GM12891 (cell line): ENCODE results near the gene CTDSP2.
"Not testable (repeated sequence)": the region's sequence is repeated elsewhere in the genome, so short reads cannot be mapped to it uniquely, and the experiment has no call there.

Experiments
- DNase-seq: peaks from one replicate; pipeline ENCODE4 v3.0.0; 2011; ENCODE audit warnings: low spot score; ENCODE audit not compliant: insufficient read length
- FAIRE-seq: peaks from 2 replicates; lab custom pipeline; 2011; peaks lifted over from hg19 to GRCh38; lab: Jason Lieb, UNC
- PAX5 ChIP-seq: IDR thresholded peaks from 2 replicates; pipeline ENCODE4 v1.6.1; 2011; ENCODE audit warnings: low read length, moderate library complexity, mild to moderate bottlenecking; ENCODE audit not compliant: insufficient read depth, severe bottlenecking
- POLR2A ChIP-seq: IDR thresholded peaks from 2 replicates; pipeline ENCODE4 v1.6.1; 2011; ENCODE audit warnings: low read depth, low read length, control low read depth
- POLR2AphosphoS5 ChIP-seq: IDR thresholded peaks from 2 replicates; pipeline ENCODE4 v1.6.1; 2011; ENCODE audit warnings: low read depth, low read length, control low read depth
- POU2F2 ChIP-seq: IDR thresholded peaks from 2 replicates; pipeline ENCODE4 v1.6.1; 2011; ENCODE audit warnings: low read depth, mild to moderate bottlenecking, control low read depth, low read length, moderate library complexity
- SPI1 ChIP-seq: IDR thresholded peaks from 2 replicates; pipeline ENCODE4 v1.6.1; 2011; ENCODE audit warnings: low read depth, low read length, control low read depth
- TAF1 ChIP-seq: IDR thresholded peaks from 2 replicates; pipeline ENCODE4 v1.6.1; 2011; ENCODE audit warnings: low read depth, low read length, control low read depth

CTDSP2 gene

DNA sequence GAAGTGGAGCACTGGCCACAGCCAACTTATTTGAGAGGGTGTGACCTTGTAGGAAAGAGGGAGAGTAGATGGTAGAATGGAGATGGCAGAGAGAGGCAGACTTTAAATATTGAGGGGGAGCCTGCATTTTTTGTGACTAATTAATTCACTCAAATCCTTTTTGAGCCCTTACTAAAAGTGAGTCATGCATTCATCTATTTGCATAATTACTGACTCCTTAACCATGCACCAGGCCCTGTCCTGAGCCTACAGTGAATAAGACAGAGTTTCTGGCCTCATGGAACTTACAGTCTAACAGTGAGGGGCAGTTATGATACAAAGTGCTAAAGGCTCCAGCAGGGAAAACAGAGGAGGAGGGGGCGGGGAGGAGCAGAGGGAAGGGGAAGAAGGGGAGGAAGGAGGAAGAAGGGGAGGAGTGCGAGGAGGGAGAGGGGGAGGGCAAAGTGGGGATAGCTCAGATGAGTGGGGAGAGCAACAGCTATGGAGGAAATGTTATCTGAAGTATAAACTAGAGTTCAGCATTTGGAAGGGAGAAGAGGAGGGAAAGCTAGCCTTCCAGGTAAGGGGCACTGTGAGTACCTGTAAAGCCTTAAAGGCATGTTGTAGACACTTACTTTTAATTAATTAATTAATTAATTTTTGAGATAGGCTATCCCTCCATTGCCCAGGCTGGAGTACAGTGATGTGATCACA is 7.5 kb upstream of the CTDSP2 start:
- DNase-seq (no peak), FAIRE-seq (no peak)
- TF ChIP-seq POLR2AphosphoS5 (no peak), SPI1 (no peak)

DNA sequence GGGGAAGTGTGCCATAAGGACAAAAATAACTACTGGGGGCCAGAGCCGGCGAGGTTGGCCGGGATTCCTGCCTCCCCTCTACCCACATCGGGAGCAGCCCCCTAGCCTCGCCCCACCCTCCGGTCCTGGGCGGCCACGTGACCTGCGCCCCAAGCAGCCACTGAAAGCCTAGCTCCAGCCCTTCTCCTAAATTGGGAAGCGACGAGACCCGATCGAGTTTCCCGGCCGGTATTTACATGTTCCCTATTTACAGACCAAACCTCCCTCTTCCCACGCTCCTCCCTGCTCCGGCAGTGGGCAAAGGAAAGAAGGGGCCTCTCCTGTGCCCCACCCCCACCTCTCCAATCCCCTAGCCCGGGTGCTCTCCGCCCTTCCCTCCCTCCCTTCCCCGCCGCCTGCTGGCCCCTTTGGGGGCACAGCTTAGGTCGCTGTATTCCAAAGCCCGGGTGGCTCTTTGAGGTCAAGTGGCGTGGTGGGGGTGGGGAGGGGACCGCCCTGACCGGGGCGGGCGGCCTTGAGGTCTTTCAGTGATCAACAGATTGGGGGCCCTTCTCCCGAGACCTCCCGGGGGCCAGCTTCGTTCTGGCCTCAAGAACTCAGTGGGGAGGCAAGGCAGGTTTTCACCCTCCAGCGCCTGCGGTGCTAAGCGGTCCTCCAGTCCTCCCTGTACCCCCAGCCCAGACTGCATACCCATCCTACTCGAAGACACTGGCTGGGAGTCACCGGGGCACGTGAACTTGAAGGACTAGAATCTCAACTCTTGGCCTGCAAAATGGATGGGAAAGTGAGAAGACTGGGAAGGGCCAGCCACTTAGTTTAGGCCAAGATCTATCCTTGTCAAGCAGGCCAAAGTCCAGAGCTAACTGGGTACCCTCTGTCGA is 6.3 kb upstream of the CTDSP2 start:
- no peak for FAIRE-seq
- TF ChIP-seq SPI1 (no peak), POLR2A (no peak), TAF1 (no peak), POU2F2 (no peak), POLR2AphosphoS5 (no peak), PAX5 (no peak)
- DNase-seq, result no peak

- DNase-seq (no peak), FAIRE-seq (no peak)
- no peak for TF ChIP-seq POLR2A
- no peak for TF ChIP-seq TAF1
- TF ChIP-seq POLR2AphosphoS5, result no peak
- no peak for TF ChIP-seq SPI1
- TF ChIP-seq PAX5, result no peak
Observed at GRCh38 chr12:57852200-57852599, 5.7 kb upstream of the CTDSP2 start.

- FAIRE-seq (no peak), DNase-seq (no peak)
- no peak for TF ChIP-seq PAX5
- no peak for TF ChIP-seq POLR2AphosphoS5
- no peak for TF ChIP-seq POLR2A
- TF ChIP-seq SPI1, result no peak
- no peak for TF ChIP-seq POU2F2
- TF ChIP-seq TAF1, result no peak
Observed at GRCh38 chr12:57851552-57851951, 5.0 kb upstream of the CTDSP2 start.

DNA sequence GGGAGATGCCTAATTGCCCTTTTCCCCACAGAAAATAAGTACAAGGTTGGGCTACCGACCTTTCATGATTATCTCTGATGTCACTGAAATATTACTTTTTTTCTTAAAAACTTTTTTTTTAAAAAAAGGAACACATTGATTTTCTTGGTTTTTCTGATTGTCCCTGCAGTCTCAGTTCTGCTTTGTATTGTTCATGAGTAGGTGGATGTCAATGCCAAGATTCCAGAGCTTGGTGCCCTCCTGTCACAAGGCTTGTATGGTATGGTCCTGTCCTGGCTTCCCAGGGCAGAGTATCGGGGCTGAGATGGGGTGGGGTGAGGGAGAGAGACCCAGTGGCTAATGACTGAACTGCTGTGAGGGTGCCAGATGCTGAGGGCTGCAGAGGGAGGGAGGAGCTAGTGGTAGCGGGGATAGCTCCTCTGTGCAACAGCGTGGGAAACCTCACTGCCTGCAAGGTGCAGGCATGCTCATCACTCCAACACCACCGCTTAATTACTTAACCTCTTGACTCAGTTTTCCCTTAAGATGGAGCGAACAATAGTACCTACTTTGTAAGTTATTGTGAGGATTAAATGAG is 4.4 kb upstream of the CTDSP2 start:
- peak; percentile 92 for FAIRE-seq
- DNase-seq, result peak; percentile 49

GRCh38 chr12:57849447-57849846 is 2.9 kb upstream of the CTDSP2 start:
- DNase-seq, FAIRE-seq: not testable (repeated sequence)

More for the DNA sequence above, 4.4 kb upstream of the CTDSP2 start:
- TF ChIP-seq POU2F2 (no peak), TAF1 (no peak), POLR2AphosphoS5 (no peak), PAX5 (no peak), POLR2A (no peak), SPI1 (peak; percentile 68)

DNA sequence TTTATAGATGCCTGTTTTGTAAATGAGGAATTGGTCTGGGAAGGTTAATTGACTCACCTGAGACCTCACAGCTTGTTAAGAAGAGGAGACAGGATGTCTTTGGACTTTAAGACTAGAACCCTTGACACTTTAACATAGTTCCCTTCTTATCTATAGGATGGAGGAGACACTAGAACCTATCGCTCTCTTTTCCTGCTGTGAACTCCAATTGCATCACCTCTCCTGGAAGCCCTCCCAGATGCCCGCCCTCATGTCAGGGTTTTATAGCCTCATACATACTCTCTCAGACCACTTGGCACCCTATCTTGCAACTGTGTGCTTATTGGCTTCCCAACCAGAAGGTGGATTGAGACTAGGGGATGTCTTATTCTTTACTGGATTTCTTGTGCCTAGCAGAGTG is 2.5 kb upstream of the CTDSP2 start:
- FAIRE-seq, result no peak
- DNase-seq, result no peak
- no peak for TF ChIP-seq SPI1

- no peak for FAIRE-seq
- TF ChIP-seq PAX5 (no peak), POLR2AphosphoS5 (no peak), TAF1 (no peak), POLR2A (no peak), POU2F2 (no peak), SPI1 (no peak)
- DNase-seq, result no peak
Observed at GRCh38 chr12:57848208-57848607, 1.7 kb upstream of the CTDSP2 start.

DNA sequence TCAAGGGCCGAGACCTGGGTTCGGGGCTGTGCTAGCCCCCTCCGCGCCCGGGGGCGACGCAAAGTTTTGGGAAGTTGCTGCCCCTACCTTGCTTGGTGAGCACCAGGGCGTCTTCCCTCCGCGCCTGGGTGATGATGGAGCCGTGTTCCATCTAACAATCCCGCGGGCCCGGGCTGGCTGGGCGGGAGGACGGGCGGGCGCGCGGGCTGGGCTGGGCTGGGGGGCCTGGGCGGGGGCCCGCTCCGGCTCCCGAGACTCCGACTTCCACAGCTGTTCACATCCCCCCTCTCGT is 298 bp downstream of the CTDSP2 start:
- FAIRE-seq (no peak), DNase-seq (no peak)
- TF ChIP-seq PAX5, result no peak
- TF ChIP-seq SPI1, result no peak
- no peak for TF ChIP-seq TAF1
- TF ChIP-seq POU2F2, result no peak
- TF ChIP-seq POLR2A, result no peak
- no peak for TF ChIP-seq POLR2AphosphoS5

DNA sequence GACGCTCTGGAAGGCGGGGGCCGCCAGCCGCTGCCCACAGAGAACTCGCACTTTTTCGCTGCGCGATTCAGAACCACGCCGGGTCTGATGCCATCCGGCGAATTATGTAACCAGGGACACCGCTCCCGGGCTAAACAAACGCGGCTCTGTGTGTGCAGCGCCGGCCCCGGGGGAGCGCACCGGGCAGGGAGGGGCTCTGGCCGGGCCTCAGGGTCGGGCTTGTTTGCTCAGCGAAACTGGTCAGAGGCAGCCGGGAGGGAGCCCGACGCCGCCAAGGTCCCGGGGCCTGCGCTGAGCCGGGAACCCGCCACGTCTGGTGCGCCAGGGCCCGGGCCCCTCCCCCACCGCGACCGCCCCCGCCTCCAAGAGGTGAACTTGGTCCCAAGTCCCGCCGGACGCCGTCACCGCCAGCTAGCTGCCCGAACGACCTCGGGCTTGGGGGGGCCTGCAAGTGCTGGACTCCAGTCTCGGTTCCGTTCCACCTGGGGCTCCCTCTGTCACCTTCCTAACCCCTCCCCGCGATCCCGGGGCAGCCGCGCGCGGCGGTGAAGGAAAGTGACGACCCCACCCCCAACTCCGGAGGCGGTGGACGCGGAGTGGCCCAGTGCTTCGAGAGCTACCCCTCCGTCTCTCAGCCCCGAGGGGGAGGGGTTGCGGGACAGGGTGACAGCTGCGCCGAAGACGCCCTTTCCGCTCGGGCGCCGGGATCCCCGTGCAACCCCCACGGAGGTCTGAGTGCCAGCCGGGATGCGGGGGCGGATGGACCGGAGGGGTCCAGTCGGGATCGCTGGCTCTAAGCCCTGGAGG is 848 bp downstream of the CTDSP2 start:
- FAIRE-seq, result peak; percentile 61
- peak; percentile 59 for DNase-seq
- TF ChIP-seq POU2F2 (0 out of 2 replicates have a peak, but pooled peaks have one; percentile 6), POLR2AphosphoS5 (peak; percentile 44; the same call in 1 of the 2 replicates), POLR2A (peak; percentile 31; the same call in 1 of the 2 replicates), SPI1 (no peak), TAF1 (no peak)
